Ovary (tissue), 9 donors: ENCODE measurements around the gene TSPEAR. TPM values are rescaled to one million over a fixed set of nuclear protein-coding genes. Genes with fewer than 3 reads are reported as not detected.

Source experiments
- DNase-seq, 5 donors: peaks; one replicate each; pipeline ENCODE4 v3.0.0-alpha.2; 2019 to 2020
- H3K27ac ChIP-seq, 2 donors: fragments of 200-600 bp; one replicate each; pipeline versions ENCODE4 v1.5.1 to v1.8.0; 2019 to 2022
- H3K27me3 ChIP-seq: fragments of 200-600 bp; one replicate; pipeline ENCODE4 v1.8.0; 2022
- H3K36me3 ChIP-seq: fragments of 200-600 bp; sonication (generic); one replicate; pipeline ENCODE4 v1.5.1; 2019
- H3K4me1 ChIP-seq: one replicate; pipeline ENCODE4 v1.8.1; 2013; ENCODE audit warnings: mild to moderate bottlenecking, moderate library complexity; ENCODE audit not compliant: insufficient read depth
- H3K4me3 ChIP-seq: fragments of 200-600 bp; sonication (generic); one replicate; pipeline ENCODE4 v1.5.1; 2017
- H3K9me3 ChIP-seq, 2 donors: fragments of 200-600 bp in 1 of 2; sonication (generic) in 1 of 2; one replicate each; pipeline versions ENCODE4 v1.5.1 to v1.8.1; 2013 to 2019; ENCODE audit warnings: mild to moderate bottlenecking in 1 of 2, moderate library complexity in 1 of 2
- CTCF ChIP-seq, 3 donors: fragments of 450-650 bp in 2 of 3; fragments of 200-600 bp in 1 of 3; IDR thresholded peaks; one replicate each; pipeline versions ENCODE4 v1.5.1 to v1.8.0; 2016 to 2022; ENCODE audit warnings: antibody characterized with exemption in 3 of 3, mild to moderate bottlenecking in 1 of 3
- EP300 ChIP-seq: sonication (generic); formaldehyde crosslinking; IDR thresholded peaks from one replicate; pipeline ENCODE4 v1.6.1; 2017; ENCODE audit warnings: antibody characterized with exemption
- POLR2A ChIP-seq: fragments of 450-650 bp; IDR thresholded peaks from one replicate; pipeline ENCODE4 v1.6.1; 2017; ENCODE audit warnings: antibody characterized with exemption, mild to moderate bottlenecking, moderate library complexity
- WGBS, 3 donors: extraction: QIAGEN DNeasy Blood & Tissue Kit in 1 of 3; methylation state at CpG; one replicate each; pipeline versions ENCODE4 v1.1.5 to v1.1.7; 2013 to 2017; 5-methylcytosine and 5-hydroxymethylcytosine counted together
- intact Hi-C, 4 donors: fragments of 100-400 bp; cut with DNase I; formaldehyde crosslinking; loops; one replicate each; pipeline versions ENCODE4 v1.11.0 to v1.15.1; 2022 to 2023
- polyA plus RNA-seq, 2 donors: library from polyadenylated mRNA; stranded (reverse); fragments of 200-250 nt in 1 of 2; fragments of 350-450 nt in 1 of 2; fragmentation: Illumina TruSeq in 1 of 2; extraction: RNeasy Lipid Tissue Mini Kit (QIAGEN cat#74804) in 1 of 2; gene quantifications; one replicate each; pipeline ENCODE4 v1.2.3, GENCODE V29; 2013 to 2014
- total RNA-seq, 7 donors: library from RNA; depleted of rRNA in 2 of 7; stranded (reverse); fragments of >200 nt in 2 of 7; fragmentation: NEBNext Ultra II Directional in 3 of 7; extraction: Animal tissue kit (Norgen Biotek cat#: 25700) in 3 of 7; gene quantifications; one replicate each; pipeline versions ENCODE4 v1.1.0 to v1.2.4, GENCODE V29; 2016 to 2023
- donor health status: DM: no; HTN: no; CAD: no; lungs with moderate emphysema.
- donor health status: DM: no; HTN: no; CAD: no.
- donor health status: Bipolar disorder and iron deficiency.
- donor health status: DM: yes; HTN: yes; CAD: no.
- donor health status: DM: no; HTN: no; CAD: no.
- donor health status: DM: yes; HTN: yes; CAD: no.

Gene TSPEAR
- total and polyA plus RNA-seq, 9 donors: 0.07 to 0.27 (median 0.11) TPM; not detected in 4

- WGBS, 3 donors: 76 to 81% (median 79%) methylated on average over 27 of the region's 27 CpGs
- no peaks in the 10 kb centered on the region for H3K9me3 ChIP-seq
- H3K4me1 ChIP-seq: no peaks in the 10 kb centered on the region
- no peaks in the 10 kb centered on the region for H3K27me3 ChIP-seq
- intact Hi-C loops: loop anchor here in 1 of 4 donors (10.0 kb wide), 1 partner anchor 292 kb away; no protein-coding TSS in a partner anchor
- TF ChIP-seq POLR2A (no peak), CTCF (IDR thresholded peaks at IDR 0.05) (no peak), EP300 (no peak)
- H3K36me3 ChIP-seq: no peaks in the 10 kb centered on the region
- no peak overlapping the region for H3K27ac ChIP-seq
- no peak for DNase-seq
- H3K4me3 ChIP-seq: no peak overlapping the region
Measured at GRCh38 chr21:44502171-44502958, 209.0 kb downstream of the TSPEAR start.

GRCh38 chr21:44500111-44500510 is 211.3 kb downstream of the TSPEAR start:
- no peaks in the 10 kb centered on the region for H3K27me3 ChIP-seq

GRCh38 chr21:44499631-44500030 is 211.7 kb downstream of the TSPEAR start:
- no peak for DNase-seq
- intact Hi-C loops: loop anchor here in 1 of 4 donors (10.0 kb wide), 1 partner anchor 295 kb away; no protein-coding TSS in a partner anchor
- no peaks in the 10 kb centered on the region for H3K4me1 ChIP-seq
- no peaks in the 10 kb centered on the region for H3K9me3 ChIP-seq
- H3K4me3 ChIP-seq: no peak overlapping the region
- H3K36me3 ChIP-seq: no peaks in the 10 kb centered on the region
- TF ChIP-seq CTCF (IDR thresholded peaks at IDR 0.05): no peak
- TF ChIP-seq EP300: no peak
- TF ChIP-seq POLR2A: no peak
- 72 to 74% (median 72%) methylated on average over 23 of the region's 23 CpGs for WGBS, 3 donors
- H3K27ac ChIP-seq: no peak overlapping the region
- H3K27me3 ChIP-seq: no peaks in the 10 kb centered on the region

More at GRCh38 chr21:44500111-44500510, 211.3 kb downstream of the TSPEAR start:
- Histone ChIP-seq H3K9me3 (no peaks in the 10 kb centered on the region), H3K27ac (no peak overlapping the region), H3K36me3 (no peaks in the 10 kb centered on the region), H3K4me3 (no peak overlapping the region), H3K4me1 (no peaks in the 10 kb centered on the region)
- no peak for DNase-seq
- 79 to 85% (median 85%) methylated on average over 18 to 19 of the region's 19 CpGs for WGBS, 3 donors
- TF ChIP-seq CTCF (IDR thresholded peaks at IDR 0.05): no peak
- TF ChIP-seq EP300: no peak
- no peak for TF ChIP-seq POLR2A
- intact Hi-C loops: loop anchor here in 1 of 4 donors (10.0 kb wide), 1 partner anchor 295 kb away; no protein-coding TSS in a partner anchor

DNA sequence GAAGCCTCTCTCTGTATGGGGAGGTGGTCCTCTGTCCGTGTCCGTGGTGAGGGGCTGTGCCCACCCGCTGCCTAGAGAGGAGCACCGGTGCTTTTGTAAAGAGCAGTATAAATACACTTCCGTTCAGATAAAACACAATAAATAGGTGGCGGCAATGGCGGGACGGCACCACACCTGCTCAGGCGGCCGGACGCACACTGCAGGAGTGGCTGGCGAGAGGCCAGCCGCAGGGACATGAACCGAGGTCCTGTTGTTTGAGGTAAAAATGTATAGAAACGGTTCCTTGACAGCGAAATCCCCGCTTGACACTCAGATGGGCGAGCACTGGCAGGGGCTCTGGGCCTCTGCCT is 212.2 kb downstream of the TSPEAR start:
- 86 to 91% (median 88%) methylated on average over 18 of the region's 18 CpGs for WGBS, 3 donors
- no peak overlapping the region for H3K4me3 ChIP-seq
- intact Hi-C loops: no loop called here
- no peaks in the 10 kb centered on the region for H3K9me3 ChIP-seq
- TF ChIP-seq CTCF (IDR thresholded peaks at IDR 0.05) (no peak), POLR2A (no peak)
- no peak for DNase-seq
- H3K27ac ChIP-seq: no peak overlapping the region
- H3K27me3 ChIP-seq: no peaks in the 10 kb centered on the region
- H3K4me1 ChIP-seq: no peaks in the 10 kb centered on the region
- no peaks in the 10 kb centered on the region for H3K36me3 ChIP-seq
